H1 (cell line): ENCODE results near the gene DNAH1. TPM values are rescaled to one million over a fixed set of nuclear protein-coding genes. Genes with fewer than 3 reads are reported as not detected.

Experiments
- CREB1 ChIP-seq: IDR thresholded peaks from 2 replicates; pipeline ENCODE4 v1.6.1; 2012; ENCODE audit warnings: inconsistent platforms
- POLR2AphosphoS5 ChIP-seq: IDR thresholded peaks from 2 replicates; pipeline ENCODE4 v1.6.1; 2011; ENCODE audit warnings: low read depth, low read length
- RFX5 ChIP-seq: IDR thresholded peaks from 2 replicates; pipeline ENCODE4 v1.6.1; 2011; ENCODE audit warnings: low read depth, low read length, improper control_type of control experiment, borderline replicate concordance
- polyA plus RNA-seq, 7 experiments: library from polyadenylated mRNA; depleted of rRNA in 3 of 7; stranded (reverse) in 5 of 7; unstranded in 2 of 7; fragments of >200 nt in 5 of 7; fragments of 200-250 nt in 2 of 7; gene quantifications; 1 replicate in 5 of 7; 2 replicates in 1 of 7; 4 replicates in 1 of 7; pipeline versions ENCODE4 v1.2.1 to v1.2.3, GENCODE V29; 2011 to 2013; ENCODE audit warnings: missing spikeins in 2 of 7, mixed read lengths in 2 of 7
- total RNA-seq: library from RNA; stranded (reverse); fragmentation: NEBNext Ultra II Directional; extraction: Animal tissue kit (Norgen Biotek cat#: 25700); gene quantifications from 2 replicates; pipeline ENCODE4 v1.2.1, GENCODE V29; 2021
- TF ChIP-seq, protein P1 (sequence below): fragments of 300-600 bp; sonication (generic); IDR thresholded peaks from 2 replicates; pipeline ENCODE4 v1.7.1; 2012; ENCODE audit warnings: low read length, moderate library complexity, mild to moderate bottlenecking, inconsistent platforms; ENCODE audit not compliant: insufficient replicate concordance

Gene DNAH1
- total and polyA plus RNA-seq, 2 of the 8 experiments (the other 6 are each of a cell fraction or from before 2014, with no cell fraction given) = 1.0 to 1.5 TPM

DNA sequence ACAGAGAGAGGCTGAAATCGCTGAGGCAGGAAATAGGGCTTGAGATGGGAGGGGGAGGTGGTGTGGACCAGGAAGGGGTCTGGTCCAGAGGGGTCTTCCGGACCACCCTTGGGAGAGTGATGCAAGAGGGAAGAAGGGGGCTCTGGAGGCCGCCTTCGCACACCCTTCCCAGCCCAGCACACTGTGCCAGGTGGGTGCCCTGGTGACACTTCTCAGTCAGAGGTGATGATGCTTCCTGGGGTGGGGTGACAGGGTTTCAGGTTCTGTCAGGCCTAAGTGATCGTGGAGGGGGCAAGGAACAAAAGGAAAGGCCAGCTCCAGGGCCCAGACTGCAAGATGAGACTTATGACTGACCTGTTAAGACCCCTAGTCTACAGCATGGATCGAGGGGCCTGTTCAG is 116.1 kb downstream of the DNAH1 start (continued):
- TF ChIP-seq, protein P1, sequence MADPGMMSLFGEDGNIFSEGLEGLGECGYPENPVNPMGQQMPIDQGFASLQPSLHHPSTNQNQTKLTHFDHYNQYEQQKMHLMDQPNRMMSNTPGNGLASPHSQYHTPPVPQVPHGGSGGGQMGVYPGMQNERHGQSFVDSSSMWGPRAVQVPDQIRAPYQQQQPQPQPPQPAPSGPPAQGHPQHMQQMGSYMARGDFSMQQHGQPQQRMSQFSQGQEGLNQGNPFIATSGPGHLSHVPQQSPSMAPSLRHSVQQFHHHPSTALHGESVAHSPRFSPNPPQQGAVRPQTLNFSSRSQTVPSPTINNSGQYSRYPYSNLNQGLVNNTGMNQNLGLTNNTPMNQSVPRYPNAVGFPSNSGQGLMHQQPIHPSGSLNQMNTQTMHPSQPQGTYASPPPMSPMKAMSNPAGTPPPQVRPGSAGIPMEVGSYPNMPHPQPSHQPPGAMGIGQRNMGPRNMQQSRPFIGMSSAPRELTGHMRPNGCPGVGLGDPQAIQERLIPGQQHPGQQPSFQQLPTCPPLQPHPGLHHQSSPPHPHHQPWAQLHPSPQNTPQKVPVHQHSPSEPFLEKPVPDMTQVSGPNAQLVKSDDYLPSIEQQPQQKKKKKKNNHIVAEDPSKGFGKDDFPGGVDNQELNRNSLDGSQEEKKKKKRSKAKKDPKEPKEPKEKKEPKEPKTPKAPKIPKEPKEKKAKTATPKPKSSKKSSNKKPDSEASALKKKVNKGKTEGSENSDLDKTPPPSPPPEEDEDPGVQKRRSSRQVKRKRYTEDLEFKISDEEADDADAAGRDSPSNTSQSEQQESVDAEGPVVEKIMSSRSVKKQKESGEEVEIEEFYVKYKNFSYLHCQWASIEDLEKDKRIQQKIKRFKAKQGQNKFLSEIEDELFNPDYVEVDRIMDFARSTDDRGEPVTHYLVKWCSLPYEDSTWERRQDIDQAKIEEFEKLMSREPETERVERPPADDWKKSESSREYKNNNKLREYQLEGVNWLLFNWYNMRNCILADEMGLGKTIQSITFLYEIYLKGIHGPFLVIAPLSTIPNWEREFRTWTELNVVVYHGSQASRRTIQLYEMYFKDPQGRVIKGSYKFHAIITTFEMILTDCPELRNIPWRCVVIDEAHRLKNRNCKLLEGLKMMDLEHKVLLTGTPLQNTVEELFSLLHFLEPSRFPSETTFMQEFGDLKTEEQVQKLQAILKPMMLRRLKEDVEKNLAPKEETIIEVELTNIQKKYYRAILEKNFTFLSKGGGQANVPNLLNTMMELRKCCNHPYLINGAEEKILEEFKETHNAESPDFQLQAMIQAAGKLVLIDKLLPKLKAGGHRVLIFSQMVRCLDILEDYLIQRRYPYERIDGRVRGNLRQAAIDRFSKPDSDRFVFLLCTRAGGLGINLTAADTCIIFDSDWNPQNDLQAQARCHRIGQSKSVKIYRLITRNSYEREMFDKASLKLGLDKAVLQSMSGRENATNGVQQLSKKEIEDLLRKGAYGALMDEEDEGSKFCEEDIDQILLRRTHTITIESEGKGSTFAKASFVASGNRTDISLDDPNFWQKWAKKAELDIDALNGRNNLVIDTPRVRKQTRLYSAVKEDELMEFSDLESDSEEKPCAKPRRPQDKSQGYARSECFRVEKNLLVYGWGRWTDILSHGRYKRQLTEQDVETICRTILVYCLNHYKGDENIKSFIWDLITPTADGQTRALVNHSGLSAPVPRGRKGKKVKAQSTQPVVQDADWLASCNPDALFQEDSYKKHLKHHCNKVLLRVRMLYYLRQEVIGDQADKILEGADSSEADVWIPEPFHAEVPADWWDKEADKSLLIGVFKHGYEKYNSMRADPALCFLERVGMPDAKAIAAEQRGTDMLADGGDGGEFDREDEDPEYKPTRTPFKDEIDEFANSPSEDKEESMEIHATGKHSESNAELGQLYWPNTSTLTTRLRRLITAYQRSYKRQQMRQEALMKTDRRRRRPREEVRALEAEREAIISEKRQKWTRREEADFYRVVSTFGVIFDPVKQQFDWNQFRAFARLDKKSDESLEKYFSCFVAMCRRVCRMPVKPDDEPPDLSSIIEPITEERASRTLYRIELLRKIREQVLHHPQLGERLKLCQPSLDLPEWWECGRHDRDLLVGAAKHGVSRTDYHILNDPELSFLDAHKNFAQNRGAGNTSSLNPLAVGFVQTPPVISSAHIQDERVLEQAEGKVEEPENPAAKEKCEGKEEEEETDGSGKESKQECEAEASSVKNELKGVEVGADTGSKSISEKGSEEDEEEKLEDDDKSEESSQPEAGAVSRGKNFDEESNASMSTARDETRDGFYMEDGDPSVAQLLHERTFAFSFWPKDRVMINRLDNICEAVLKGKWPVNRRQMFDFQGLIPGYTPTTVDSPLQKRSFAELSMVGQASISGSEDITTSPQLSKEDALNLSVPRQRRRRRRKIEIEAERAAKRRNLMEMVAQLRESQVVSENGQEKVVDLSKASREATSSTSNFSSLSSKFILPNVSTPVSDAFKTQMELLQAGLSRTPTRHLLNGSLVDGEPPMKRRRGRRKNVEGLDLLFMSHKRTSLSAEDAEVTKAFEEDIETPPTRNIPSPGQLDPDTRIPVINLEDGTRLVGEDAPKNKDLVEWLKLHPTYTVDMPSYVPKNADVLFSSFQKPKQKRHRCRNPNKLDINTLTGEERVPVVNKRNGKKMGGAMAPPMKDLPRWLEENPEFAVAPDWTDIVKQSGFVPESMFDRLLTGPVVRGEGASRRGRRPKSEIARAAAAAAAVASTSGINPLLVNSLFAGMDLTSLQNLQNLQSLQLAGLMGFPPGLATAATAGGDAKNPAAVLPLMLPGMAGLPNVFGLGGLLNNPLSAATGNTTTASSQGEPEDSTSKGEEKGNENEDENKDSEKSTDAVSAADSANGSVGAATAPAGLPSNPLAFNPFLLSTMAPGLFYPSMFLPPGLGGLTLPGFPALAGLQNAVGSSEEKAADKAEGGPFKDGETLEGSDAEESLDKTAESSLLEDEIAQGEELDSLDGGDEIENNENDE = no peak
- TF ChIP-seq CREB1 (no peak), POLR2AphosphoS5 (no peak), RFX5 (no peak)
